WTC11 (cell line): ENCODE measurements around the gene CMC1.

Experiments
- ESRRA ChIP-seq: sonication (generic); formaldehyde crosslinking; IDR thresholded peaks from 2 replicates; pipeline ENCODE4 v1.8.1; 2022; ENCODE audit warnings: mild to moderate bottlenecking, missing genetic modification reagents, borderline replicate concordance
- NR2C2 ChIP-seq: sonication (generic); formaldehyde crosslinking; IDR thresholded peaks from 2 replicates; pipeline ENCODE4 v1.8.0; 2022; ENCODE audit warnings: mild to moderate bottlenecking, missing genetic modification reagents
- NR3C1 ChIP-seq: sonication (generic); formaldehyde crosslinking; conservative IDR thresholded peaks from 2 replicates; pipeline ENCODE4 v1.8.1; 2023; ENCODE audit warnings: low read depth, mild to moderate bottlenecking, missing genetic modification reagents
- SMAD4 ChIP-seq: sonication (generic); formaldehyde crosslinking; IDR thresholded peaks from 2 replicates; pipeline ENCODE4 v1.8.0; 2022; ENCODE audit warnings: mild to moderate bottlenecking, missing genetic modification reagents
- TCF7 ChIP-seq: sonication (generic); formaldehyde crosslinking; IDR thresholded peaks from 2 replicates; pipeline ENCODE4 v1.8.0; 2022; ENCODE audit warnings: mild to moderate bottlenecking, low read depth, missing genetic modification reagents, moderate library complexity
- ZBTB21 ChIP-seq: sonication (generic); formaldehyde crosslinking; IDR thresholded peaks from 2 replicates; pipeline ENCODE4 v1.8.1; 2023; ENCODE audit warnings: mild to moderate bottlenecking, missing genetic modification reagents, borderline replicate concordance
- ZNF232 ChIP-seq: sonication (generic); formaldehyde crosslinking; IDR thresholded peaks from 2 replicates; pipeline ENCODE4 v1.8.0; 2022; ENCODE audit warnings: mild to moderate bottlenecking, missing genetic modification reagents
- TF ChIP-seq, protein P1 (sequence below): sonication (generic); formaldehyde crosslinking; IDR thresholded peaks from 2 replicates; pipeline ENCODE4 v1.8.1; 2023; ENCODE audit warnings: mild to moderate bottlenecking, missing genetic modification reagents, moderate library complexity
- TF ChIP-seq, protein P2 (sequence below): sonication (generic); formaldehyde crosslinking; IDR thresholded peaks from 2 replicates; pipeline ENCODE4 v1.8.0; 2022; ENCODE audit warnings: mild to moderate bottlenecking, missing genetic modification reagents
- TF ChIP-seq, protein P3 (sequence below): sonication (generic); formaldehyde crosslinking; IDR thresholded peaks from 2 replicates; pipeline ENCODE4 v1.8.1; 2023; ENCODE audit warnings: mild to moderate bottlenecking, missing genetic modification reagents, moderate library complexity
- TF ChIP-seq, protein P4 (sequence below): fragments of 200-600 bp; IDR thresholded peaks from 2 replicates; pipeline ENCODE4 v1.8.0; 2022; ENCODE audit warnings: antibody characterized with exemption
- TF ChIP-seq, protein P5 (sequence below): sonication (generic); formaldehyde crosslinking; conservative IDR thresholded peaks from 2 replicates; pipeline ENCODE4 v1.8.1; 2023; ENCODE audit warnings: mild to moderate bottlenecking, low read depth, missing genetic modification reagents, moderate library complexity

DNA sequence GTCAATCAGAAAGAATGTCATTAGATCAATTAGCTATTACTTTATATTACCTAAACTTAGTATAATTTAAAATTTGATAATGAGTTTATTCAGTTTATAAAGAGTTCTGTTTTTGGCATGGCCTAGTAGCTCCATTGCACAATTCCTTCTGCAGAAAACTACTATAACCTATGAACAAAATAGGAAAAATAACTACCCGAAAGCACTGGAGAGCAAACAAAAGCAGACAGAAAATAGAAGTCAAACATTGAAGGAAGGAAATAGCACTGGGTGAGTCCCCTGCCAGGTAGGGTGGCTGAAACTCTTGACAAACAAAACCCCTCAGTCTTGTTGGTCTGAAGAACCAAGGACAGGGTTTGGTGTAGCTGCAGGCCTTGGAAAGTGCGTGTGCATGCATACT is 37.5 kb downstream of the CMC1 start:
- no peak for TF ChIP-seq ZBTB21 (CRISPR knock-in tag)
- no peak for TF ChIP-seq NR2C2
- TF ChIP-seq, protein P1, sequence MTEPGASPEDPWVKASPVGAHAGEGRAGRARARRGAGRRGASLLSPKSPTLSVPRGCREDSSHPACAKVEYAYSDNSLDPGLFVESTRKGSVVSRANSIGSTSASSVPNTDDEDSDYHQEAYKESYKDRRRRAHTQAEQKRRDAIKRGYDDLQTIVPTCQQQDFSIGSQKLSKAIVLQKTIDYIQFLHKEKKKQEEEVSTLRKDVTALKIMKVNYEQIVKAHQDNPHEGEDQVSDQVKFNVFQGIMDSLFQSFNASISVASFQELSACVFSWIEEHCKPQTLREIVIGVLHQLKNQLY (CRISPR knock-in tag), result no peak
- no peak for TF ChIP-seq ZNF232
- TF ChIP-seq ESRRA (CRISPR knock-in tag), result no peak
- no peak for TF ChIP-seq SMAD4 (CRISPR knock-in tag)
- TF ChIP-seq, protein P2, sequence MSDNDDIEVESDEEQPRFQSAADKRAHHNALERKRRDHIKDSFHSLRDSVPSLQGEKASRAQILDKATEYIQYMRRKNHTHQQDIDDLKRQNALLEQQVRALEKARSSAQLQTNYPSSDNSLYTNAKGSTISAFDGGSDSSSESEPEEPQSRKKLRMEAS (CRISPR knock-in tag), result no peak
- TF ChIP-seq, protein P3, sequence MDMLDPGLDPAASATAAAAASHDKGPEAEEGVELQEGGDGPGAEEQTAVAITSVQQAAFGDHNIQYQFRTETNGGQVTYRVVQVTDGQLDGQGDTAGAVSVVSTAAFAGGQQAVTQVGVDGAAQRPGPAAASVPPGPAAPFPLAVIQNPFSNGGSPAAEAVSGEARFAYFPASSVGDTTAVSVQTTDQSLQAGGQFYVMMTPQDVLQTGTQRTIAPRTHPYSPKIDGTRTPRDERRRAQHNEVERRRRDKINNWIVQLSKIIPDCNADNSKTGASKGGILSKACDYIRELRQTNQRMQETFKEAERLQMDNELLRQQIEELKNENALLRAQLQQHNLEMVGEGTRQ (CRISPR knock-in tag), result no peak
- TF ChIP-seq, protein P4, sequence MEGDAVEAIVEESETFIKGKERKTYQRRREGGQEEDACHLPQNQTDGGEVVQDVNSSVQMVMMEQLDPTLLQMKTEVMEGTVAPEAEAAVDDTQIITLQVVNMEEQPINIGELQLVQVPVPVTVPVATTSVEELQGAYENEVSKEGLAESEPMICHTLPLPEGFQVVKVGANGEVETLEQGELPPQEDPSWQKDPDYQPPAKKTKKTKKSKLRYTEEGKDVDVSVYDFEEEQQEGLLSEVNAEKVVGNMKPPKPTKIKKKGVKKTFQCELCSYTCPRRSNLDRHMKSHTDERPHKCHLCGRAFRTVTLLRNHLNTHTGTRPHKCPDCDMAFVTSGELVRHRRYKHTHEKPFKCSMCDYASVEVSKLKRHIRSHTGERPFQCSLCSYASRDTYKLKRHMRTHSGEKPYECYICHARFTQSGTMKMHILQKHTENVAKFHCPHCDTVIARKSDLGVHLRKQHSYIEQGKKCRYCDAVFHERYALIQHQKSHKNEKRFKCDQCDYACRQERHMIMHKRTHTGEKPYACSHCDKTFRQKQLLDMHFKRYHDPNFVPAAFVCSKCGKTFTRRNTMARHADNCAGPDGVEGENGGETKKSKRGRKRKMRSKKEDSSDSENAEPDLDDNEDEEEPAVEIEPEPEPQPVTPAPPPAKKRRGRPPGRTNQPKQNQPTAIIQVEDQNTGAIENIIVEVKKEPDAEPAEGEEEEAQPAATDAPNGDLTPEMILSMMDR, result no peak
- TF ChIP-seq NR3C1 (CRISPR knock-in tag), result no peak
- TF ChIP-seq, protein P5, sequence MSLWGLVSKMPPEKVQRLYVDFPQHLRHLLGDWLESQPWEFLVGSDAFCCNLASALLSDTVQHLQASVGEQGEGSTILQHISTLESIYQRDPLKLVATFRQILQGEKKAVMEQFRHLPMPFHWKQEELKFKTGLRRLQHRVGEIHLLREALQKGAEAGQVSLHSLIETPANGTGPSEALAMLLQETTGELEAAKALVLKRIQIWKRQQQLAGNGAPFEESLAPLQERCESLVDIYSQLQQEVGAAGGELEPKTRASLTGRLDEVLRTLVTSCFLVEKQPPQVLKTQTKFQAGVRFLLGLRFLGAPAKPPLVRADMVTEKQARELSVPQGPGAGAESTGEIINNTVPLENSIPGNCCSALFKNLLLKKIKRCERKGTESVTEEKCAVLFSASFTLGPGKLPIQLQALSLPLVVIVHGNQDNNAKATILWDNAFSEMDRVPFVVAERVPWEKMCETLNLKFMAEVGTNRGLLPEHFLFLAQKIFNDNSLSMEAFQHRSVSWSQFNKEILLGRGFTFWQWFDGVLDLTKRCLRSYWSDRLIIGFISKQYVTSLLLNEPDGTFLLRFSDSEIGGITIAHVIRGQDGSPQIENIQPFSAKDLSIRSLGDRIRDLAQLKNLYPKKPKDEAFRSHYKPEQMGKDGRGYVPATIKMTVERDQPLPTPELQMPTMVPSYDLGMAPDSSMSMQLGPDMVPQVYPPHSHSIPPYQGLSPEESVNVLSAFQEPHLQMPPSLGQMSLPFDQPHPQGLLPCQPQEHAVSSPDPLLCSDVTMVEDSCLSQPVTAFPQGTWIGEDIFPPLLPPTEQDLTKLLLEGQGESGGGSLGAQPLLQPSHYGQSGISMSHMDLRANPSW (CRISPR knock-in tag), result no peak
- no peak for TF ChIP-seq TCF7 (CRISPR knock-in tag)
